K562 (cell line): ENCODE measurements around the gene UBE3D. TPM values are rescaled to one million over a fixed set of nuclear protein-coding genes. Genes with fewer than 3 reads are reported as not detected.

Source experiments
- CHCHD3 ChIP-seq: fragments of 250-450 bp; sonication (Bioruptor Pico); IDR thresholded peaks from 2 replicates; pipeline ENCODE4 v2.1.2; 2022; ENCODE audit warnings: mild to moderate bottlenecking
- E2F6 ChIP-seq, 2 experiments: IDR thresholded peaks; 2 replicates each; pipeline ENCODE4 v1.6.1; 2011; ENCODE audit warnings: borderline replicate concordance in 1 of 2, control low read depth in 1 of 2, low read depth in 1 of 2, low read length in 1 of 2, mild to moderate bottlenecking in 1 of 2, mixed read lengths in 1 of 2, moderate library complexity in 1 of 2; ENCODE audit not compliant: insufficient read depth in 1 of 2, insufficient read length in 1 of 2, poor library complexity in 1 of 2, severe bottlenecking in 1 of 2; ENCODE audit errors: extremely low read depth in 1 of 2
- FUS ChIP-seq: fragments of 200-400 bp; formaldehyde crosslinking; optimal IDR thresholded peaks from 2 replicates; pipeline ENCODE3; 2017; ENCODE audit warnings: low read depth, low read length
- GTF2E2 ChIP-seq: fragments of 200-800 bp; sonication (Bioruptor generic); IDR thresholded peaks from 2 replicates; pipeline ENCODE4 v1.6.1; 2016; ENCODE audit warnings: missing genetic modification characterization, missing compliant biosample characterization
- GTF2F1 ChIP-seq: IDR thresholded peaks from 2 replicates; pipeline ENCODE4 v1.6.1; 2011; ENCODE audit warnings: low read depth, low read length, improper control_type of control experiment
- HMG20B ChIP-seq: fragments of 250-450 bp; sonication (Bioruptor Pico); IDR thresholded peaks from 2 replicates; pipeline ENCODE4 v1.5.0; 2021; ENCODE audit warnings: mild to moderate bottlenecking
- KDM1A ChIP-seq, 2 experiments: fragments of 450-650 bp; IDR thresholded peaks; 2 replicates each; pipeline ENCODE4 v1.6.1; 2016; ENCODE audit warnings: mild to moderate bottlenecking in 2 of 2
- LARP7 ChIP-seq: fragments of 450-650 bp; IDR thresholded peaks from 2 replicates; pipeline ENCODE4 v1.6.1; 2016
- MAFF ChIP-seq: IDR thresholded peaks from 2 replicates; pipeline ENCODE4 v1.6.1; 2012; ENCODE audit warnings: low read length, improper control_type of control experiment
- MCM7 ChIP-seq, 2 experiments: fragments of 450-650 bp; IDR thresholded peaks; 2 replicates each; pipeline ENCODE4 v1.6.1; 2016 to 2018
- NKRF ChIP-seq: fragments of 450-650 bp; IDR thresholded peaks from 2 replicates; pipeline ENCODE4 v1.6.1; 2016; ENCODE audit warnings: borderline replicate concordance
- PHF21A ChIP-seq: fragments of 450-650 bp; IDR thresholded peaks from 2 replicates; pipeline ENCODE4 v1.6.1; 2017; ENCODE audit warnings: low read depth, borderline replicate concordance
- PRMT5 ChIP-seq: sonication (generic); formaldehyde crosslinking; IDR thresholded peaks from 2 replicates; pipeline ENCODE4 v1.5.0; 2020; ENCODE audit warnings: missing genetic modification reagents
- RBM39 ChIP-seq: fragments of 200-400 bp; formaldehyde crosslinking; optimal IDR thresholded peaks from 2 replicates; pipeline ENCODE3; 2018; ENCODE audit warnings: low read depth, low read length
- SMARCA4 ChIP-seq: fragments of 450-650 bp; IDR thresholded peaks from 2 replicates; pipeline ENCODE4 v1.6.1; 2016
- SRSF7 ChIP-seq: fragments of 200-400 bp; formaldehyde crosslinking; optimal IDR thresholded peaks from 2 replicates; pipeline ENCODE3; 2017; ENCODE audit warnings: mild to moderate bottlenecking, low read depth, low read length
- SUPT5H ChIP-seq: fragments of 450-650 bp; IDR thresholded peaks from 2 replicates; pipeline ENCODE4 v1.6.1; 2016
- TARDBP ChIP-seq: fragments of 450-650 bp; IDR thresholded peaks from 2 replicates; pipeline ENCODE4 v1.6.1; 2016
- TEAD1 ChIP-seq, 2 experiments: fragments of 450-650 bp in 1 of 2; sonication (generic) in 1 of 2; formaldehyde crosslinking; IDR thresholded peaks; 2 replicates each; pipeline versions ENCODE4 v1.4.0 to v1.8.0; 2020 to 2022; ENCODE audit warnings: mild to moderate bottlenecking in 2 of 2, missing genetic modification reagents in 1 of 2
- ZHX1 ChIP-seq: fragments of 150-350 bp; conservative IDR thresholded peaks from 2 replicates; pipeline ENCODE4 v1.6.1; 2014; ENCODE audit warnings: low read length
- ZNF384 ChIP-seq: IDR thresholded peaks from 2 replicates; pipeline ENCODE4 v1.6.1; 2012; ENCODE audit warnings: low read depth, low read length, improper control_type of control experiment
- ZNF512 ChIP-seq: IDR thresholded peaks from 2 replicates; pipeline ENCODE4 v1.6.1; 2016; ENCODE audit warnings: missing genetic modification characterization, missing compliant biosample characterization
- ZNF589 ChIP-seq: fragments of 200-800 bp; sonication (Bioruptor generic); IDR thresholded peaks from 2 replicates; pipeline ENCODE4 v1.6.1; 2016; ENCODE audit warnings: low read depth, missing genetic modification characterization, missing compliant biosample characterization
- polyA plus RNA-seq, 8 experiments: library from polyadenylated mRNA; depleted of rRNA in 4 of 8; stranded (reverse) in 5 of 8; unstranded in 3 of 8; fragments of >200 nt; fragmentation: Nextera tagmentation in 2 of 8; fragmentation: Illumina TruSeq in 1 of 8; extraction: Ambion mirVana in 2 of 8; extraction: Trizol in 1 of 8; gene quantifications; 2 replicates each; pipeline versions ENCODE4 v1.2.1 to v1.2.3, GENCODE V29; 2011 to 2014; ENCODE audit warnings: inconsistent platforms in 1 of 8, missing spikeins in 1 of 8
- total RNA-seq, 7 experiments: library from RNA; depleted of rRNA in 6 of 7; stranded (reverse); fragments of >200 nt in 6 of 7; fragmentation: Illumina TruSeq in 2 of 7; extraction: Trizol in 2 of 7; gene quantifications; 2 replicates each; pipeline versions ENCODE4 v1.2.1 to v1.2.3, GENCODE V29; 2011 to 2021; ENCODE audit warnings: low replicate concordance in 1 of 7

The UBE3D gene
- total and polyA plus RNA-seq, 9 of the 15 experiments (the other 6 are each of a cell fraction or from before 2014, with no cell fraction given): 9.4 to 17.6 (median 11.9) TPM

- TF ChIP-seq SMARCA4: no peak
- no peak for TF ChIP-seq MAFF
- no peak for TF ChIP-seq FUS
- no peak for TF ChIP-seq TARDBP
- TF ChIP-seq PHF21A: no peak
- no peak for TF ChIP-seq ZHX1
- no peak for TF ChIP-seq GTF2F1
- TF ChIP-seq PRMT5 (CRISPR knock-in tag): no peak
- TF ChIP-seq SRSF7: no peak
- no peak for TF ChIP-seq KDM1A (IDR thresholded peaks at IDR 0.05)
- TF ChIP-seq ZNF512 (tag): no peak
- TF ChIP-seq RBM39: no peak
- TF ChIP-seq ZNF589 (CRISPR knock-in tag): 0 out of 2 replicates have a peak, but pooled peaks have one; percentile 26
- no peak for TF ChIP-seq MCM7 (IDR thresholded peaks at IDR 0.05)
- TF ChIP-seq TEAD1 (CRISPR knock-in tag; IDR thresholded peaks at IDR 0.05): no peak
- no peak for TF ChIP-seq LARP7
- TF ChIP-seq NKRF: peak; percentile 89
- TF ChIP-seq ZNF384: no peak
- peak; percentile 64 to 71 for TF ChIP-seq E2F6 (IDR thresholded peaks at IDR 0.05; ENCODE audit: borderline replicate concordance in 1 of 2, extremely low read depth in 1 of 2, insufficient read depth in 1 of 2, insufficient read length in 1 of 2, low read depth in 1 of 2, low read length in 1 of 2, poor library complexity in 1 of 2, severe bottlenecking in 1 of 2)
- 0 out of 2 replicates have a peak, but pooled peaks have one; percentile 32 for TF ChIP-seq SUPT5H
- no peak for TF ChIP-seq CHCHD3
- no peak for TF ChIP-seq GTF2E2 (tag)
- TF ChIP-seq HMG20B (CRISPR knock-in tag): no peak
Measured at GRCh38 chr6:83067448-83068439, 2.1 kb upstream of the UBE3D start, which contains the start of gene DOP1A (continued).
